HL-60 (cell line): ENCODE measurements around the gene ADRM1.

ENCODE experiments used
- DNase-seq, 2 experiments: peaks; one replicate each; pipeline ENCODE4 v3.0.0-alpha.2; 2010 to 2020; ENCODE audit warnings: low read depth in 1 of 2, low spot score in 1 of 2
- H3K27ac ChIP-seq: fragments of 250-450 bp; sonication (Bioruptor Pico); replicated peaks from 2 replicates; pipeline ENCODE4 v1.5.1; 2020; ENCODE audit warnings: mild to moderate bottlenecking, moderate library complexity
- H3K27me3 ChIP-seq: fragments of 250-450 bp; sonication (Bioruptor Pico); 2 replicates; pipeline ENCODE4 v1.5.1; 2021; ENCODE audit warnings: mild to moderate bottlenecking, moderate library complexity; ENCODE audit not compliant: insufficient read depth, poor library complexity, severe bottlenecking
- H3K4me3 ChIP-seq: replicated peaks from 2 replicates; pipeline ENCODE4 v1.5.1; 2011; ENCODE audit warnings: mild to moderate bottlenecking, control low read depth, low read length; ENCODE audit not compliant: insufficient read depth
- GABPA ChIP-seq: IDR thresholded peaks from 2 replicates; pipeline ENCODE4 v1.6.1; 2012; ENCODE audit warnings: low read depth
- POLR2AphosphoS5 ChIP-seq: IDR thresholded peaks from 2 replicates; pipeline ENCODE4 v1.6.1; 2012; ENCODE audit warnings: low read depth
- SPI1 ChIP-seq: IDR thresholded peaks from 2 replicates; pipeline ENCODE4 v1.6.1; 2012; ENCODE audit warnings: low read depth, mild to moderate bottlenecking, borderline replicate concordance
- TF ChIP-seq, protein P1 (sequence below): IDR thresholded peaks from one replicate; pipeline ENCODE4 v1.5.1; 2011; ENCODE audit warnings: low read length, control low read depth, inconsistent platforms; ENCODE audit not compliant: insufficient read depth
- TF ChIP-seq, protein P2 (sequence below): IDR thresholded peaks from 2 replicates; pipeline ENCODE4 v1.6.1; 2012; ENCODE audit warnings: low read depth; ENCODE audit not compliant: insufficient replicate concordance

ADRM1 gene

GRCh38 chr20:62272200-62272599 is 30.6 kb upstream of the ADRM1 start:
- H3K4me3 ChIP-seq = no peak overlapping the region
- no peak for TF ChIP-seq SPI1
- TF ChIP-seq, protein P1, sequence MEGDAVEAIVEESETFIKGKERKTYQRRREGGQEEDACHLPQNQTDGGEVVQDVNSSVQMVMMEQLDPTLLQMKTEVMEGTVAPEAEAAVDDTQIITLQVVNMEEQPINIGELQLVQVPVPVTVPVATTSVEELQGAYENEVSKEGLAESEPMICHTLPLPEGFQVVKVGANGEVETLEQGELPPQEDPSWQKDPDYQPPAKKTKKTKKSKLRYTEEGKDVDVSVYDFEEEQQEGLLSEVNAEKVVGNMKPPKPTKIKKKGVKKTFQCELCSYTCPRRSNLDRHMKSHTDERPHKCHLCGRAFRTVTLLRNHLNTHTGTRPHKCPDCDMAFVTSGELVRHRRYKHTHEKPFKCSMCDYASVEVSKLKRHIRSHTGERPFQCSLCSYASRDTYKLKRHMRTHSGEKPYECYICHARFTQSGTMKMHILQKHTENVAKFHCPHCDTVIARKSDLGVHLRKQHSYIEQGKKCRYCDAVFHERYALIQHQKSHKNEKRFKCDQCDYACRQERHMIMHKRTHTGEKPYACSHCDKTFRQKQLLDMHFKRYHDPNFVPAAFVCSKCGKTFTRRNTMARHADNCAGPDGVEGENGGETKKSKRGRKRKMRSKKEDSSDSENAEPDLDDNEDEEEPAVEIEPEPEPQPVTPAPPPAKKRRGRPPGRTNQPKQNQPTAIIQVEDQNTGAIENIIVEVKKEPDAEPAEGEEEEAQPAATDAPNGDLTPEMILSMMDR = no peak
- TF ChIP-seq, protein P2, sequence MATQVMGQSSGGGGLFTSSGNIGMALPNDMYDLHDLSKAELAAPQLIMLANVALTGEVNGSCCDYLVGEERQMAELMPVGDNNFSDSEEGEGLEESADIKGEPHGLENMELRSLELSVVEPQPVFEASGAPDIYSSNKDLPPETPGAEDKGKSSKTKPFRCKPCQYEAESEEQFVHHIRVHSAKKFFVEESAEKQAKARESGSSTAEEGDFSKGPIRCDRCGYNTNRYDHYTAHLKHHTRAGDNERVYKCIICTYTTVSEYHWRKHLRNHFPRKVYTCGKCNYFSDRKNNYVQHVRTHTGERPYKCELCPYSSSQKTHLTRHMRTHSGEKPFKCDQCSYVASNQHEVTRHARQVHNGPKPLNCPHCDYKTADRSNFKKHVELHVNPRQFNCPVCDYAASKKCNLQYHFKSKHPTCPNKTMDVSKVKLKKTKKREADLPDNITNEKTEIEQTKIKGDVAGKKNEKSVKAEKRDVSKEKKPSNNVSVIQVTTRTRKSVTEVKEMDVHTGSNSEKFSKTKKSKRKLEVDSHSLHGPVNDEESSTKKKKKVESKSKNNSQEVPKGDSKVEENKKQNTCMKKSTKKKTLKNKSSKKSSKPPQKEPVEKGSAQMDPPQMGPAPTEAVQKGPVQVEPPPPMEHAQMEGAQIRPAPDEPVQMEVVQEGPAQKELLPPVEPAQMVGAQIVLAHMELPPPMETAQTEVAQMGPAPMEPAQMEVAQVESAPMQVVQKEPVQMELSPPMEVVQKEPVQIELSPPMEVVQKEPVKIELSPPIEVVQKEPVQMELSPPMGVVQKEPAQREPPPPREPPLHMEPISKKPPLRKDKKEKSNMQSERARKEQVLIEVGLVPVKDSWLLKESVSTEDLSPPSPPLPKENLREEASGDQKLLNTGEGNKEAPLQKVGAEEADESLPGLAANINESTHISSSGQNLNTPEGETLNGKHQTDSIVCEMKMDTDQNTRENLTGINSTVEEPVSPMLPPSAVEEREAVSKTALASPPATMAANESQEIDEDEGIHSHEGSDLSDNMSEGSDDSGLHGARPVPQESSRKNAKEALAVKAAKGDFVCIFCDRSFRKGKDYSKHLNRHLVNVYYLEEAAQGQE = no peak
- no peak for TF ChIP-seq POLR2AphosphoS5
- no peak for TF ChIP-seq GABPA
- no peak for DNase-seq
- no peaks in the 10 kb centered on the region for H3K27me3 ChIP-seq
- H3K27ac ChIP-seq = no peak overlapping the region

DNA sequence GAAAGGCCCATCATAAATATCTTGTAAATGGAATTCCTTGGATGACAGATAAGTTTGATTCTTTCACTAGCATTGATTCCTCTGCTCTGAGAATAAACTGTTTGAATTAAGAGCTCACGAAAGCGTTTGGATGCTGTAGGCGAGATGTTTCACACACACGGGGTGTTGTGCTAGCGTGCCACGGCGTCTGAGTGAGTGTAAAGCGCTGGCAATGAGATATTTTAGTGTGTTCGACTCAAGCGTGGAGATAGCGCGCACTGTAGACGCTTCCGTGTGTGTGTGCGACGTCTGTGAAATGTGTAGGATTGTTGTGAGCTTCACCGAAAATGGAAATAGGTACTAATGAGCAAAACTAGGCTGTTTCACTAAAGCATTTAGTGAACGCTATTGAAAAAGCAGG is 29.4 kb upstream of the ADRM1 start:
- no peak for DNase-seq
- TF ChIP-seq, protein P2 = no peak
- no peak for TF ChIP-seq GABPA
- no peak for TF ChIP-seq POLR2AphosphoS5
- TF ChIP-seq SPI1 = no peak
- TF ChIP-seq, protein P1 = no peak

DNA sequence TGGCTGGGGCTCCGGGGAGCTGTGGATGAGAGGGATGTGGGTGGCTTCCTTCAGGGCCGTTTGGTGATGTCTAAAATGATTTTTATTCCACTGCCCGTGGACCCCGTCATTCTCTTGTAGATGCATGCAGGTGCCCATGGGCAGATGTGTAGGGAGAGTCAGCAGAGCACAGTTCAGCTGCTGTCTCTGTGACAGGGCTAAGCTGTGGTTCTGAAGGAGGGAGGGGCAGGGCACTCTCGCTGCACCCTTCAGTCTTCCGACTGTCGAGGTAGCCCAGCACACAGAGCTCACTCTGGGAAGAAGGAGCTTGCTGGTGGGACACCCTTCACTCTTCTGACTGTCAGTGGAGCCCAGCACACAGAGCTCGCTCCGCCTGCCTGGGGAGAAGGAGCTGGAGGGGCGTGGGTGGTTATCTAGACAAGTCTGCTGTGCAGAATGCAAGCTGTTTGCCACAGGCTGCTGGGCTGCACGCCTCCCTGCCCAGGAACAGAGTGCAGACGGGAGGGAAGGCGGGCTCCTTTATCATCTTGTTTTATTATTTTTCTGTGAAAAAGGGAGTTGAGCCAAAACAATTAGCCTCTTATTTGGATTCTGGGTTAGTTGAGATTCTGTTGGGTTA is 28.4 kb upstream of the ADRM1 start:
- Histone ChIP-seq H3K27ac (no peak overlapping the region), H3K4me3 (no peak overlapping the region), H3K27me3 (no peaks in the 10 kb centered on the region)
- no peak for DNase-seq
- TF ChIP-seq POLR2AphosphoS5 (no peak), GABPA (no peak), SPI1 (no peak)
- TF ChIP-seq, protein P2 = no peak
- TF ChIP-seq, protein P1 = no peak

More for the DNA sequence above, 29.4 kb upstream of the ADRM1 start:
- Histone ChIP-seq H3K27me3 (no peaks in the 10 kb centered on the region), H3K27ac (no peak overlapping the region), H3K4me3 (no peak overlapping the region)
